SW480 (cell line): ENCODE measurements around the gene GRIN1.

Experiments
- DNase-seq: peaks from one replicate; pipeline ENCODE4 v3.0.0-alpha.2; 2016; ENCODE audit warnings: low spot score

Gene GRIN1

DNA sequence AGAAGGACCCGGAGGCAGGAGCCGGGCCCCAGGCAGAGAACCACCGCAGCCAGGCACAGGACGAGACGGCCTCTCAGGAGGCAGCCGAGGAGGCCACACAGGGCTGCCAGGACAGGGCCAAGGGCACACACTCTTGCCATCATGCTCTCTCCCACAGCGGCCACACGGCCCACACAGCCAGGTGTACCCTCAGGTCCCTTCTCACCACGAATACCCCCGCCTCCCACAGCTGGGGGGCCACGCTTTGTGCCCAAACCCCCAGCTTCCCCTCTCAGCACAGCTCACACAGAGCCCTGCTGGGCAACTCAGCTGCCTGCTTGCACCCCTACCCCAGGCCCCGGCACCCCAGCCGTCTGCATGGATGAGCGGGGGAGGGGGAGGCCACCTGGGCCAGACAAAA lies 54.8 kb downstream of the GRIN1 start:
- DNase-seq: no peak

DNA sequence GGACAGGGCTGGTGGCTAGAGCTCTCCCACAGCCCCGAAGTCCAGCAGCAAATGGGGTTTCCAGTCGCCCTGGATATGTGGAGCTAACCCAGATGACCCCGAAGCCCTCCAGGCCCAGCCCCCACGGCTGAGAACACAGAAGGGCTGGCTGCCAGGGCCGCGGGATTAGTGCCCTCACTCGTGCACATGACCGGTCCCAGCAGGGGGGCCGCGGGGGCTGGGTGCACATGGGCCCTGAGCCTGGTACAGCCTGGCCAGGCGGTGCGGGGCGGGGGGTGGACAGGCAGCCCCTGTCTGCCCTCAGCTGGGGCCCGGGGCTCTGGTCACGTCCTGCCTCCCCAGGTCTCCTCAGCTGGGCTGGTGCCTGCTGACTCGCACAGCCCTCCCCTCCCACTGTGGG lies 55.4 kb downstream of the GRIN1 start:
- no peak for DNase-seq

DNA sequence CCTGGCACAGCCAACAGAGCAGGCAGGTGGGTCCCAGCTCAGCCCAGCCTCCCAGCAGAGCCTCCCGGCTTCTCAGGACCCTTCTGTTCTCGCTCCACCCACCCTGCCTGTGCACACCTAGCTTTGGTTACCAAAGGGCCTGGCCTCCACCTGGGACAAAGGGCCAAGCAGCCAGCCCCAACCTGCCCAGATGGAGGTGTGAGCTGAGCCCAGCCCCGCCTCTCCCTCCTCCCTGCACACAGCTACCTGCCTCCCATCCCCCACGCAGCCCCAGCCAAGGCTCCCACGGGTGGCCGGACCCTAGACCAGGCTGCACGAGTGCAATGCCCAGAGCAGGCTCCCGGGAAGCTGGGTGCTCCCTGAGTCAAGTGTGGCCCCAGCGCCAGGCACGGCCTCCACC lies 56.0 kb downstream of the GRIN1 start:
- DNase-seq: no peak

DNA sequence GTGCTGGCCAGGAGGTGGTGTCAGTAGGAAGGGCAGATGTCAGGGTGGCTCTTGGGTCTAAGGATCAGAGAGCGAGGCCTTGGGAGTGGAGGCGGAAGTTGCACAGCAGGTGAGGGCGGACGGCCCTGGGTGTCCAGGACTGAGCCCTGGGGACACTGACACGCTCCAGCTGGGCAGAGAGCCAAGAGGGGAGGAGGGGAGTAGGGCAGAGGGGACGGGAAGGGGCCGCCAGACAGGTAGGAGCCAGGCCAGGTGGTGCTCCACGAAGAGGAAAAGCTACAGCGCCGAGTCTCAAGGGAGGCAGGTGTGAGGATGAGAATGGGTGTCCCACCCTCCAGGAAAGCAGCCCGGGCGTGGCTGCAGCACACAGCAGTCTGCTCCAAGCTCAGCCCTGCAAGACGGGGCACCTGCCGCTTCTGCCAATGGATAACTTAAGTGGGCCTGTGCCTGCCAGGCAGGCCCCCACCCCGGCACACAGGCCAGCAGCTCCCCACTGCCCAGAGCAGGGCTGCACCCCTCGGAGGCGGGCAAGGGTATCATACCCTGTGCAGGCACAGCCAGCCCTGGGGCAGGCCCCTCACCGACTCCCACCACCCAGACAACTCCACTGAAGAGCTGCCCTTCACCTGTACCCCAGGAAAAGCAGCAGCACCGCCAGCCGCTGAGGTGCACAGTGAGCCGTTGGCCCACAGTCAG lies 56.7 kb downstream of the GRIN1 start:
- no peak for DNase-seq

DNA sequence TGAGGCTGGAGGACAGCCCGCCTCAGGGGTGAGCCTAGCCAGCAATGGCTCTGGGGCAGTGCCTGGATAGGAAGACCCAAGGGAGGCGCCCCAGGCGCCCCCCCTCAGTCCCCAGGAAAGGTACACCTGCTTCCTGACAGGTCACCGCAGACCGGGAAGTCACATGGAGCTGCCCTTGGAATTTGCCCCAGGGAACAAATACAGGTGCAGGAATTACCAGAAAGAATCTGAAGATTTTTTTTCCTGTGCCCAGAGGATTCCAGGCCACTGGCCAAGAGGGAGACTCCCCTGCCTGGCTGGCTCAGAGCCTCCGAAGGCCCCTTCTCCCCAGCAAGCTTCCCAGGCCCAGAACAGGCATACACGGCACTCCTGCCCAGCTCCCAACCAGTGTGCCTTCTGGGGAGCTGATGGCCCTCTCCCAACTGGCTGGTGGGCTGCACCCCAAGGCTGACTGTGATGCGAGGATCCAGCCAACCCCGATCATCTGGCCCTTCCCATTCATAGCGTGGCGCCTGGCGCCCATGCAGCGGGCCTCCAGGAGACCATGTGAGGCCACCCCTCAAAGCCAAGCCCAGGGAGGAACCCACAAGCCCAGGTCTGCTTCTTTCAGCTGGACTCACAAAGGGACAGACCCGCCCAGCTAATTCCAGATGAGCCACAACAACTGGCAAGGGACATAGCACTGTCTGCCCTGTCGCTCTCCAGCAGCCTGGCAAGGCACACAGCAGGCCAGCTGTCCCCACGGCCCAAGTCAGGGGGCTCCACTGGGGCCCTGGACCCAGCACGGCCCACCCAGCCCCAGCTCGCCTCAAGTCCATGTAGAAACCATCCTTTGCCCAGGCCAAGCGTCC lies 59.3 kb downstream of the GRIN1 start:
- DNase-seq: peak; percentile 42

DNA sequence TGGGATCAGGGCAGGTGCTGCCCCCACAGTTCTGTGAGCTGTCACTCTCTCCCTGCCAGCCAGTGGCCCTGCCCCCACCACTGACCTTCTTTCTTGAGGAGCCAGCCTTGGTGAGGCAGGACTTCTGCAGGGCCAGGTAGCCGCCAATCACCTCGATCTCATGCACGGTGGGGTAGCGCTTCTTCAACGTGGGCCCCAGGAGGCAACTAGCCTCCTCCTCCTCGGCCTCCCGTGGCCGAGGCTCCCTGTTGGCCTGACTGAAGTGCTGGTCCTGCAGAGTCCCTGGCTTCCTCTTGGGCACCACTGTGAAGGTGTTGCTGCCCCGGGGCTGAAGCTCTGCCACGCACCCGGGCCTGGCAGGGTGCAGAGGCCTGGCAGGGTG lies 59.9 kb downstream of the GRIN1 start:
- DNase-seq: no peak

DNA sequence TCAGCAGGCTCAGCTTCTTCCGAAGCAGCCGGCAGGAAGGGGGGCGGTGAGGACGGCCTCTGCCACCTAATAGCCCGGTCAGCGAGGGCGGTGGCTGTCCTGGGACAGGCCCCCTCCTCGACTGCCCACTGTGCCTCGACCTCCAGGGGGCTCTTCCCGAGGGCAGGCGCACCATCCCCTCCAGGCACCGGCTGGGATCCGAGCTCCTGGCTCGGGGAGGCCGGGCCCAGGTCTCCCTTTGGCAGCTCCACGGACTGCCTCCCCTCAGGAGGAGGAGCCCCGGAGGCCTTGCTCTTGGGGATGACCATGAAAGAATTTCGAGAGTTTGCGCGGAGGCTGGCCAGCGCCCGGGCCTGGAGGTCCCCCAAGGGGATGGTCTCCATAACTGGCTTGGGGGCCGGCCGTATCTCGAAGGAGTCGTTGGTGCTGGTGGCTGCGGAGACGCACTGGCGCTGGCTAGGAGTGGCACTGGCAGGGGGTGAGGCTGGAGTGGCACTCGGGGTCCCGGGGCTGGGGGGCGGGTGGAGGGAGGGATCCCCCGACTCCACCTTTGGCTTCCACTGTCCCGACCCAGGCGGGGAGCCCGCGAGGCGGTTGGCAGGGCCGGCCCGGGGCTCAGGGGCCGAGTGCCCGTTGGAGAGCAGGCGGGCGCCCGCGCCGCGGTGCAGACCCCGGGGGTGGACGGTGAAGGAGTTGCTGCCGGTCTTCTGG lies 60.6 kb downstream of the GRIN1 start:
- no peak for DNase-seq

DNA sequence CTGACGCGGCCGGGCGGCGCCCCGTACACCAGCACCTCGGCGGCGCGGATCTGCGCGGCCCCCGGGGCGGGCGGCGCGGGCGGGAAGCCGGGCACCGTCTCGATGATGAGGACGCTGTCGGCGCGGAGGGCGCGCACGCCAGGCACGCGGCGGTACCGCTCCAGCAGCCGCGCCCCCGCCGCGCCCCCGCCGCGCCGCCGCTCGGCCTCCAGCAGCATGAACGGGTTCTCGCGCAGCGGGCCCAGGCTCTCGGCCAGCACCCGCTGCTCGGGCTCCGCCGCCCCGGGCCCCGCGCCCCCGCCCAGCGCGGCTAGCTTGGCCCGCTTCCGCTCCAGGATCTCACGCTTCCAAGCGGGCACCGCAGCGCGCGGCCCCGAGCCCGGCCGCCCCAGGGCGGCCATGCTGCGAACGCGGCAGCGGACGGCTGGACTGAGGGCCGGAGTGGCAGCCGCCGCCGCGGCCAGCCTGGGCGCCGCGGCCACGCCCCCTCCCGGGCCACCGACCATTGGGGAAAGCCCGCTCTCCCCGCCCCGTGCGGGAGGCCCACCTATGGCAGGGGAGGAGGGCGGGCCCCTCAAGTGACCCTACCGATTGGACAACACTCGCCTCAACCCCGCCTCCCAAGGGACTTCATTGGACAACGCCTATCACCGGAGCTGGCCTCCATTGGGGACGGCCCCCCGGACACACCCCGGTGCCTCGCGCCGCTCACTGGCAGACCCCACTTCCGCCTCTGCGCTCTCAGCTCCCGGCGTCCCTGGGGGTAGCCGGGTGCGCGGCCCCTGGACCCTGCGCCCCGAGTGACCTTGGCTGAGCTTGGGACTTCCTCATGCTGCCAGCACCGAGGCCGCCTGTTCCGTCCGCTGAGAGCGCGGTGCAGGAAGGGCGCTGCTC lies 61.6 kb downstream of the GRIN1 start, which contains the start of gene TPRN:
TPRN (minus strand) TSS at position 431 of the 894 bp plus-strand sequence; CDS start at position 401, 30 bp downstream.
- peak; percentile 98 for DNase-seq

DNA sequence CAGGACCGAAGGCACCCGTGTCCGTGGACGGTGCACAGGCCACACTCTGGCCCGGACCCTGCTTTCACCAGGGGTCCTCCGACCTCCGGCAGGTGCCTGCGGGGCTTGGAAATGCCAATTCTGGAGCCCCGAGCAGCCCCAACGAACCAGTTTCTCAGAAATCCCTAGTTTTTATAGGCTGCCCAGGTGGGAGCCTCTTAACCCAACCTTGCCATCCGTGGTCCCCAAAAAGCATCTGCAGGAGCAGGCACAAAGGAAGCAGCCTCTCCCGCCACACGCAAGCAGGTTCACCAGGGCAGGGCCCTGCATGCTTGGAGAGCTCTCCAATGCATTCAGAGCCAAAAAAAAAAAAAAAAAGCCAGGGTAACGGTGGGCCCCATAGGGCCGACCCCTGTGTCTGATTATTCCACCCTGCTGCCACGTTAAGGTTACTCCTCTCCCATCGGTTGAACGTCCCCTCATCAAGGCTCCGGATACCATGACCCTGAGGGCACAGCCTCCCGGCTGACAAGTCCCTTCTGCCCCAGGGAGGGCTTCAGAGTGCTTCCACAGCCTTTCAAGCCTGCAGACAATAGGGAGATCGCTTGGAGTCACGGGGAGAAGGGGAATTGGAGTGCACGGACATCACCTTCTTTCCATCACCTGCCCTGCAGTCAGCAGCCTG lies 62.4 kb downstream of the GRIN1 start:
- no peak for DNase-seq

DNA sequence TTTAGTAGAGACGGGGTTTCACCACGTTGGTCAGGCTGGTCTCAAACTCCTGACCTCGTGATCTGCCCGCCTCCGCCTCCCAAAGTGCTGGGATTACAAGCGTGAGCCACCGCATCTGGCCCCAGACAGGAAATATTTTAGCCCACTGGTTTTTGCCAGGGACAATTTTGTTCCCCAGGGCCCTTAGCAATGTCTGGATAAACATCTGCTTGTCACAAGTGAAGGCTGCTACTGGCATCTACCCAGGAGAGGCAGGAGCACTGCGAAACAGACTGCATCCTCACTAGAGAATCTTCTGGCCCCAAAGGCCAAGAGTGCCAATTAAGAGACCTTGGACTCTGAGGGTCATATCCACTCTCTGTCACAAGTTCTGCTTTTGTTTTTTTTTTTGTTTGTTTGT lies 64.0 kb downstream of the GRIN1 start:
- DNase-seq: no peak

DNA sequence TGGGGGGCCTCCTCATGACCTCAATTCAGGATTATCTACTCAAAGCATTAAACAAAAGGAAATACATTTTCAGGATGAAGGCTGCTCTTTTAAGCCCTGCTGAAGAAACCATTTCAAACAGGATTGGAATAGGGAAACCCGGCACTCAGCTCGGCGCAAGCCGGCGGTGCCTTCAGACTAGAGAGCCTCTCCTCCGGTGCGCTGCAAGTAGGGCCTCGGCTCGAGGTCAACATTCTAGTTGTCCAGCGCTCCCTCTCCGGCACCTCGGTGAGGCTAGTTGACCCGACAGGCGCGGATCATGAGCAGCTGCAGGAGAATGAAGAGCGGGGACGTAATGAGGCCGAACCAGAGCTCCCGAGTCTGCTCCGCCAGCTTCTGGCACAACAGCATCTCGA lies 65.8 kb downstream of the GRIN1 start:
- DNase-seq: no peak

DNA sequence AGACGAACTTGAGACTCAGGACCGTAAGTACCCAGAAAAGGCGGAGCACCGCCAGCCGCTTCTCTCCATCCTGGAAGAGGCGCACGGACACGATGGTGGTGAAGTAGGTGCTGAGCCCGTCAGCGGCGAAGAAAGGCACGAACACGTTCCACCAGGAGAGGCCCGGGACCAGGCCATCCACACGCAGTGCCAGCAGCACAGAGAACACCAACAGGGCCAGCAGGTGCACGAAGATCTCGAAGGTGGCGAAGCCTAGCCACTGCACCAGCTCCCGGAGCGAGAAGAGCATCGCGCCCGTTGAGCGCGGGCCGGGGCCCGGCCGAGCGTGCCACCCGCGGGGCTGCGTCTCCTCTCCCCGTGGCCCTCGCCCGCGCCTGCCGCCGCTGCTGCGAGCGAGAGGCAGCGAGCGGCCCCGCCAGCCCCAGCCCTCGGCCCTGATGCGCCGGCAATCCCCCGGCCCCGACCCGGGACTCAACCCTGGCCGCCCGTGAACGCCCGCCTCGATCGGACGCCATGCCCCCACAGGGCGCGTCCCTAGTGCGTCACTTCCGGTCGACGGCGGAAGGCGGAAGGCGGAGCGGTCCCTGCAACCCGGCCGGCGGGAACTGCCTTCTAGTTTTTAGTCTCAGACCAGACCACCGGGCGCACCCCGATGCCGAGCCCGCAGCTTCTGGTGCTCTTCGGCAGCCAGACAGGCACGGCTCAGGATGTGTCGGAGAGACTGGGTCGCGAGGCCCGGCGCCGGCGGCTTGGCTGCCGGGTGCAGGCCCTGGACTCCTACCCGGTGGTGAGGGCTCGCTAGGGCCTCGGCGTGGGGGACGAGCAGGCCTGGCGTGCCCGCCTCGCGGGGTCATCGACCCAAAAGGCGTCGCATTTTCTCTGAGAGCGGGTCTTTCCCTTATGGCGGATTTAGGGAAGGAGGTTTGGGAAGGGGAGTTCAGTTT lies 66.4 kb downstream of the GRIN1 start, which contains the start of the genes NDOR1 and TMEM203:
NDOR1 (plus strand) TSS at position 575 of the 944 bp plus-strand sequence; CDS start at position 653, 78 bp downstream.
TMEM203 (minus strand) TSS at position 523 of the 944 bp plus-strand sequence; CDS start at position 289, 234 bp downstream.
- DNase-seq: peak; percentile 71

DNA sequence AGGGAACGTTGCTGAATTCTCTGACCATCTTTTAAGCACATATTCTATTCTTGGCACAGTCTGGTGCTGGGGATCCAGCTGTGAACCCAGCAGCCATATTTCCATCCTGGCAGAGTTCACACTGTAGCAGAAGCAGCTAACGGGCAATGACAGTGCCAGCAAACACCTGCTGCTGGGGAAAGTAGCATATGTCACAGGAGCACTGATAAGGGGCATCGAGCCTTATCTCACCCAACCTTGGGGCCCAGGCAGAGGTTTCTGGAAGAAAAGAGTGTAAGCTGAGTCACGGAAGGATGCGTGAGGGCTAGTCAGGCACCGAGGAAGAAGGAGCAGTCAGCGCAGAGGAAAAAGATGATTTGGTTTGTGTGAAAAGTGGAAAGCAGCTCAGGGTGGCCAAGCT lies 67.6 kb downstream of the GRIN1 start:
- no peak for DNase-seq

DNA sequence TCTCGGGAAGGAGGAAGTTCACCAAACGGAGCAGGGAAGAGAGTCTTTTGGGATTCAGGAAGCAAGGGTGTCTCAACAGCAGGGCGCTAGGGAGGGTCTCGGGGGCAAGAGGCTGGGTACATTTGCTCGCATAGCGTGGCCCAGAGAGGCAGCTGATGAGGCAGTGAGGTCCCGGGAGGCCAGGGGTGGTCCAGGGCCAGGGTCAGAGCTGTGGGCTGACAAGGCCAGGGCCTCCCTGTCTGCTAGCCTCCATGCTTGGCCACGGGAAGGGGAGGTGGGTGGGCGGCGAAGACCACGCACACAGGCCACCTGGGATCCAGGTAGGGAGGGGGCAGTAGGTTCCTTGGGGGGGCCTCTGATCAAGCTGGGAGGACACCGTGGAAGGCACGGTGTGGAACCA lies 72.6 kb downstream of the GRIN1 start:
- DNase-seq: no peak

DNA sequence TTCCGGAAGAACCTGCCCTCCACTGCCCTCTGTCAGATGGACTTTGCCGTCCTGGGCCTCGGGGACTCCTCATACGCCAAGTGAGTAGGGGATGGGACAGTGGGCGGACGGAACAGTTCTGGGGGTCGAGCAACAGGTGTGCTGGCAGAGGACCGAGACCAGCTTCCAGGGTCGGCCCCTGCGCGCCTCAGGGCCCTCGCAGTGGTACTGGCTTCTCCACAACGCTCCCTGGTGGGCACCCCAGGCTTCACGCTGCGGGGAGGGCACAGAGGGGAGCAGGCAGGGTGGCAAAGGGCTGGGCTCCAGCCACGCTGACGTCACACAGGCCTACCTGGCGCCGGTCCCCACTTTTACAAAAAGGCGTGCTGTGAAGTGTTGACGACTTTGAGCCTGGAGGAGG lies 73.6 kb downstream of the GRIN1 start:
- DNase-seq: no peak

DNA sequence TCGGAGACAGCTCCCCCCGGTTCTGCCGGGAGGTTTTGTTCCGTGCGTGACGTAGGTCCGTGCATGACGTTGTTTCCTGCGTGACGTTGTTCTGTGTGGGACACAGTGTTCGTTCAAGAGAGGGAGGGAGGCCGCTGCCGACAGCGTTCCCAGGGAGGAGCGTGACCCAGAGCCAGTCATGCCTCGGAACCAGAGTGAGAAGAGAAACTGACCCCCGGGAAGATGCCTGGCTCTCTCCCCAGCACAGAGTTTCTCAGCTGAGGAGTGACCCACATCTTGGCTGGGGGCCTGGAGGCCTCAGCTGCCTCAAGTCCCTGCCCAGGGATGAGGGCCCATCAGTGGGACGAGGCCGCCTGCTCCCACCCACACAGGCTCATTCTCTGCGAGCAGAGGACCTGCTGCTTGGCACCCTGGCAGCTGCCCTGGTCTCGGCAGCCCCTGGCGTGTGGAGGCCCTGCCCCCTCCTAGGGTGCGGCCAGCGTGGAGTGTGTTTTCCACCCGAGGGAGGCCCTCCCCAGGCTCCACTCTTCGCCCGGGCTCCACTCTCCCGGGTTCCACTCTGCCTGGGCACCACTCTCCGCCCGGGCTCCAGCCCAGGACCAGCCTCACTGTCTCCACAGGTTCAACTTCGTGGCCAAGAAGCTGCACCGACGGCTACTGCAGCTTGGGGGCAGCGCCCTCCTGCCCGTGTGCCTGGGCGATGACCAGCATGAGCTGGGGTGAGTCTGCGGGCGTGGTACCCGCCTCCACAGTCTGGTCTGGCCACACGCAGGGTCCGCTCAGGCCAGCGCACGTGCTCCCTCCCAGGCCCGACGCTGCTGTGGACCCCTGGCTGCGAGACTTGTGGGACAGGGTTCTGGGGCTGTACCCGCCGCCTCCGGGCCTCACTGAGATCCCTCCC lies 74.5 kb downstream of the GRIN1 start:
- no peak for DNase-seq

DNA sequence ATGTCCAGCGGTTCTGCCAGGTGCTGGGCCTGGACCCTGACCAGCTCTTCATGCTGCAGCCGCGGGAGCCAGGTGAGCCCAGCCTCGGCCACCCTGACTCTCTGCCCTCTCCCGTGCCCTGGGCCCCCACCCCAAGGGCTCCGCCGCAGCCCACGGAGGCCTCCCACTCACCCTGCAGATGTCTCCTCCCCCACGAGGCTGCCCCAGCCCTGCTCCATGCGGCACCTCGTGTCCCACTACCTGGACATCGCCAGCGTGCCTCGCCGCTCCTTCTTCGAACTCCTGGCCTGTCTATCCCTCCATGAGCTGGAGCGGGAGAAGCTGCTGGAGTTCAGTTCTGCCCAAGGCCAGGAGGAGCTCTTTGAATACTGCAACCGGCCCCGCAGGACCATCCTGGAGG lies 75.7 kb downstream of the GRIN1 start:
- no peak for DNase-seq

DNA sequence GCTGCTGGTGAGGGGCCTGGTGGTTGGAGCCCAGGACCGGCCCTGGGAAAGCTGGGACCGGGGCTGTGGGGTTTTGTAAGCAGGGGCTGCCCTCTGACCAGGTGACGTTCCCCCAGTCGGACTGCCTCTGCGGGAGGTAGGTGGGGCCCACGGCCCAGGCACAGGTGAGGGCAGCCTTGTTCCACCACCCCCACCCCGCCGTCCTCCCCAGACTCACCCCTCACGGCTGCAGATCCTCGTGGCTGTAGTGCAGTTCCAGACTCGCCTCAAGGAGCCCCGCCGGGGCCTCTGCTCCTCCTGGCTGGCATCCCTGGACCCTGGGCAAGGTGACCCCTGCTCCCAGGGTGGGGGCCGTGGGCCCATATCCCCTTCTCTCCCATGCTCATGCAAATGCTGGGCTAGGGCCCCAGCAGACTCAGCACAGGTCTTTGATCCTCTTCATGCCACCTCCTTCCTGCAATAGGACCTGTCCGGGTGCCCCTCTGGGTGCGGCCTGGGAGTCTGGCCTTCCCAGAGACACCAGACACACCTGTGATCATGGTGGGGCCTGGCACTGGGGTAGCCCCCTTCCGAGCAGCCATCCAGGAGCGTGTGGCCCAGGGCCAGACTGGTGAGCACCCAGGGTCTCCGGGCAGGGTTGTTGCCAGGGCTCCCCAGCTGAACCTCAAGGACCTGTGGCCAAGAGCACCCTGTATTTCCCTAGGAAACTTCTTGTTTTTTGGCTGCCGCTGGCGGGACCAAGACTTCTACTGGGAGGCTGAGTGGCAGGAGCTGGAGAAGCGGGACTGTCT lies 76.4 kb downstream of the GRIN1 start:
- no peak for DNase-seq
